GM18870 (cell line): ENCODE results near the gene PTPN14.

Experiments used
- ATAC-seq: cut with Tn5 transposase; IDR thresholded peaks from one replicate; pipeline ENCODE4 v1.9.1; 2021; ENCODE audit warnings: moderate library complexity; ENCODE audit not compliant: unreplicated experiment

The PTPN14 gene

DNA sequence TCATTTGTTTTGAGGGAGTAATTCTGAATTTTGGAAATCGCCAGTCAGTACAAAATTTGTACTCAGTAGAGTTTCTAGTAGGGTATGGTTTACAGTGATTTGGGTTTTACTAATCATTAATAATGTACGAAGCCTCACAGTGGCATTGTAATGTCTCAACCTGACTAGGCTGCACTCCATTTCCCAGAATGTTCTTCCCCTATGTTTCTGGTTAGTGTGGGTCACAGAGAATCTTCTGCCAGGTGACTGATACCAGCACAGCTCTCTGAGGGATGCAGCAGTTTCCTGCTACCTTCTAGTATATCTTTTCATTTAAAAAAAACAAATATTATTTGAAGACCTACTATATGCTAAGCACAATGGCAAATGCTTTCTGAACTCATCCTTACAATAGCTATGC is 112.9 kb downstream of the PTPN14 start:
- no peak for ATAC-seq

- no peak for ATAC-seq
Observed at GRCh38 chr1:214438075-214438474, 113.3 kb downstream of the PTPN14 start.

DNA sequence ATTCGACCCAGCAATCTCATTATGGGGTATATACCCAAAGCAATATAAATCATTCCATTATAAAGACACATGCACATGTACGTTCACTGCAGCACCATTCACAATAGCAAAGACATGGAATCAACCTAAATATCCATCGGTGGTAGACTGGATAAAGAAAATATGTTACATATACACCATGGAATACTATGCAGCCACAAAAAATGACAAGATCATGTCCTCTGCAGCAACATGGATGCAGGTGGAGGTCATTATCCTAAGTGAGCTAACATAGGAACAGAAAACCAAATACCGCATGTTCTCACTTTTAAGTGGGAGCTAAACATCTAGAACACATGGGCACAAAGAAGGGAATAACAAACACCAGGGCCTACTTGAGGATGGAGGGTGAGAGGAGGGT is 115.5 kb downstream of the PTPN14 start:
- ATAC-seq, result no peak

DNA sequence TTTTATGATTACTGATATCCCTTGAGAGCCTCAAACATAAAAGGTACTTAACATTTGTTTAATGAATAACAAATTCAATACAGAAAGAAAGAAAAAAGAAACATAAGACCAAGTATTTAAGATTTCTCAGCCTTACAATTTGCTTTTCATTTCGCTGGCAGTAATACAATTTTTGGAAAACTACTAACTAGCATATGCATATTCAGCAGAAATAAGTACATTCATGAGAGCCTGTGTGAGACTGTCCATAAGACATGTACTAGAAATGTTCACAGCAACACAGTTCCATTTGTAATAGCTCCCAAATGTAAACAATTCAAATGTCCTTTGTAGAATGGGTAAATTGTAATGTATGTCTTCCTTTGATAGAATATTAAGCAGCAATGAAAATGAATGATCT is 119.2 kb downstream of the PTPN14 start:
- no peak for ATAC-seq

- ATAC-seq, result no peak
Observed at GRCh38 chr1:214429951-214430770, 121.2 kb downstream of the PTPN14 start.

- peak; percentile 92 for ATAC-seq
Observed at GRCh38 chr1:214427871-214428277, 123.5 kb downstream of the PTPN14 start.

DNA sequence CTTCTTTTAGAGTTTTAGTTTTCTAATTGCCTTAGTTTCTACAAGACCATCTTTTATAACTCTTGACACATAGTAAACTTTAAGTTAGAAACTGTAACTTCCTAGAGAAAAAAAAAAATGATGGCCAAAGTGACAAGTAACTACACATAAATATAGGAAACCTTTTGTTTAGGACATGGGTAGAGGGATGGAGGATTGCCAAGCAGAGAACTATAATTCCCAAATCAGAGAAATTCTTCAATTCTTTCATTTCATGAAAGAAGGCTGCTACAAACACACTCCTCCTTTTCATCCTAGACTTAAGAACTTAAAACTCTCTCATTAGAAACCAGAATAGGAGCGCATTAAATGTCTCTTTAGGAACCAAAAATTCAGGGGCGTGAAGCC is 125.0 kb downstream of the PTPN14 start:
- no peak for ATAC-seq

DNA sequence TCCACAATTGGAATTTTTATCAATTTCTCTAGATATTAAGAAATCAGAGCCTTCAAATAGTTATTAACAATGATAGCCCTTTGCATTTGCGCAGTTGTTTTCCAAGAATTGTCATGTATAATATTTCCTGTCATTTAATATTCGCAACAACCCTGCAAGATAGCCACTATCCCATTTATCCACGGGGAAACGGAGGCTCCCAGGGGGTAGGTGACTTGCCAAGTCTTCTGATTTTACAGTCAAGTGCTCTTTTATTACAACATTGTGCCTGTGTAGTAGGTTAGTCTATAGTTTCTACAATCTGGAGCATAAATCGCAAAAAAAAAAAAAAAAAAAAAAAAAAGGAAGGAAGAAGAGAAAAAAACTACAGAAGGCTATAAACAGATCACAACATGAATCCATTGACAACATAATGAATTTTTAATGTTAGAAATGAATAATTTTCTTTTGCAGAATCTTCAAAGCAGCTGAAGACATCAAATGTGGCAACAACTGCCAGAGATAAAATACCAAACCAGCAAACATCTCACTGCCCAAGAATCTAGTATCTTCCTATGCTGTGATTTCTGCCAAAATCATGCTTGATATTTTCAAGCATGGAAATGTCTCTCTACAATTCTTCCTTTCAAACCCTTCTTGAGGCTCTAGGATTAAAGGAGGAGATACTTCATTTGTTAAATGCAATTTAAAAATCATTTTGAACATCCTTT is 125.5 kb downstream of the PTPN14 start:
- ATAC-seq, result no peak

- ATAC-seq, result no peak
Observed at GRCh38 chr1:214425101-214425500, 126.3 kb downstream of the PTPN14 start.

DNA sequence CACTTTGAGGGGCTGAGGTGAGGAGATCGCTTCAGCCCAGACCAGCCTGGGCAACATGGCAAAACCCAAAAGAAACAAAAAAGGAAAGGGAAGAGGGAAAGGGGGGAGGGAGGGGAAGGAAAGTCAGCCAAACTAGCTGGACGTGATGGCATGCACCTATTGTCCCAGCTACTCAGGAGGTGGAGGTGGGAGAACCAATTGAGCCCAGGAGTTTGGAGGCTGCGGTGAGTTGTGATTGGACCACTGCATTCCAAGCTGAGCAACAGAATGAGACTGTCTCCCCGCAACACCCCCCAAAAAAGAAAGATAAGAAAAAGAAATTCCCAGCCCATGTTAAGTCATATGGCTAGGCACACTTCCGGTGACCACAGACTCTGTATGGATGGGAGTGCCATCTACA is 128.4 kb downstream of the PTPN14 start:
- ATAC-seq, result no peak

DNA sequence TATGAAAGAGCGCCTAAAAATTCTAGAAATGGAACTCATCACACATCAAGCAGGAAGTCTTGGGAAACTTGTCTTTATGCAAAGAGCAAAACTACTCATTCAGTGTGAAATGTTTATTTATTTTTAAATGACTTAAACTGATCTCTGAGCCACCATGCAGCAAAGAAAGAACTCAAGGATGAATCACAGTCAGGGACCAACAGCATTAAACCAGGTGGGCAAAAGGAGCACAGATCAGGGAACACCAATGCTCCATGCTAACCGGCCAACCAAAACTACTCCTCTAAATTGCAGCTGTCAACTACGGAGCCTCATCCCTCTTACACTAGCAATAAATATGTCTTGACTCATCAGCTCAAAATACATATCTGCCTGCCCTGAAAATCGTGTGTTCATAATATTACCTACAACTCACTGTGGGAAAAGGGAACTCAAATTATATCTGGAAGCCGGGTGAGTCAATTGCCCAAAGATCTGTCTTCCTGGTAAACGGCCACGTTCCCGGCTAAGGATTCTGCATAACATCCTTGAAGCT is 129.2 kb downstream of the PTPN14 start:
- ATAC-seq, result no peak

DNA sequence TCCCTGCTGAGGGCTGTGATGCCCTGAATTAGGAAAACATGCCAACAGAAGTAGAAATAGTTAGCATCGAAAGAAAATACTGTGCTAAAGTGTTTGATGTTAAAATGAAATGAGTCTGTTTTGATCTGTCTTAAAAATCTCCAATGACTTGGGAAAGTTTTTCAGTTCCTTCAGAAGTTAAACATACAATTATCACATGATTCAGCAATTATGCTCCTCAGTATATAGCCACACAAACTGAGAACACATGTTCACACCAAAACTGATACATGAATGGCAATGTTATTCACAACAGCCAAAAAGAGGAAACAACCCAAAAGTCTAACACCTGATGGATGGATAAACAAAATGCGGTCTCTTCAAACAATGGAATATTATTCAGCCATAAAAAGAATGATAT is 130.6 kb downstream of the PTPN14 start:
- no peak for ATAC-seq

- no peak for ATAC-seq
Observed at GRCh38 chr1:214420341-214420740, 131.1 kb downstream of the PTPN14 start.

GRCh38 chr1:214419650-214420049 is 131.8 kb downstream of the PTPN14 start:
- no peak for ATAC-seq

DNA sequence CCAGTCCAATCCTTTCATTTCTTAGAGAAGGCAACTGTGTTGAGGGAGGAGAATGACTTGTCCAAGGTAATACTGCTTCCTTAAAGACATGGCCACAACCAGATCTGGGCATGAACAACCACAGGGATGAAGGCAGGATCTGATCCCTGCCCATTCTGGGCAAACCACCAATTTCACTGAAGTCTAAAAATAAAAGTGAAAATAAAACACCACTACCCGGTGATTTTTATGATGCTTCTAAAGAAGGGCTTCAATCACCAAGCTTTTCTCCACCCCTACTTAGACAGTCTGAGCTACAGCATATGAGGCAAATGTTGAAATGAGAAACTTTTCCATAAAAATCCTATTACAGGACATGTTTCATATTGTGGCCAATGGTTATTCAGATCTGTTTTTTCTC is 133.0 kb downstream of the PTPN14 start:
- no peak for ATAC-seq

GRCh38 chr1:214417545-214418210 is 133.7 kb downstream of the PTPN14 start:
- ATAC-seq, result no peak

GRCh38 chr1:214416858-214417257 is 134.5 kb downstream of the PTPN14 start:
- ATAC-seq, result no peak

DNA sequence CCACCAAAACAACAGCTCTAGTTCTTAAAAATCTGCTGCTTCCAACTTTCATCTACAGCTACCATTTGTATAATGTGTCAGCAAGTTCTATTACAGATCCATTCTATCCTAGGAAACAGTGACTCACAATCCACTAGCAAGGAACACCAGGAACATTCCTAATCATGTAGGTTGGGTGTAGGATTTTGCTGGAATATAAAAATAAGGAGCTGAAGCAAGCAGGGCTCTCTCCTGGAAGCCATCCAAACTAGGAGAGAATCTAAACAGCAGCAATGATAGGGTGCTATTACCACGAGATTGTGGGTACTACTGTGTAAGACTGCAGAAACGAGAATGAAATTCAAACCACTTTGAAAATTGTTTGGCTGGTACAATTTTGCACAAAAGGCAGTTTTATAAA is 135.0 kb downstream of the PTPN14 start:
- ATAC-seq, result no peak

- ATAC-seq, result no peak
Observed at GRCh38 chr1:214415131-214415530, 136.3 kb downstream of the PTPN14 start.

- ATAC-seq, result no peak
Observed at GRCh38 chr1:214414691-214415090, 136.7 kb downstream of the PTPN14 start.

DNA sequence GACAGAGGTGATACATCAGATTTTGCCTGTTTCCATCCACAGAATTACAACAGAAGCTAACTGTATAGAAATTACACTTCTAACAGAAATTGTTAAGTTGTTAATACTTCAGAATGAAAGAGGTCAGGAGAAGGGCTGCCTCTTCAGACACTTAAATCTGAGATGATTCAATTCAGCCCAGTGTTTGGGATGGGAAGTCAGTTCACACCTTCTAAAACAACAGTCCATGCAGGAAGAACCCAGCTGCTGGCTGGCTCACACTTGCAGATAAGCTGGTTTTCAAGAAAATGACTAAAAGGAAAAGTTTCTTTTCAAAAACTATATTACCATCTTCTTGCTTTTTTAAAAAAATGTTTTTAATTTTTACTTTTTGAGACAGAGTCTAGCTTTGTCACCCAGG is 138.1 kb downstream of the PTPN14 start:
- ATAC-seq, result no peak
